Body of pancreas (tissue), 4 donors: ENCODE measurements around the gene FNIP1. TPM values are rescaled to one million over a fixed set of nuclear protein-coding genes. Genes with fewer than 3 reads are reported as not detected.

Experiments
- ATAC-seq: fragments of 150-250 bp; one replicate; pipeline ENCODE4 v1.9.1; 2016
- DNase-seq, 4 donors: peaks; one replicate each; pipeline ENCODE4 v3.0.0-alpha.2; 2019
- H3K27ac ChIP-seq, 4 donors: fragments of 200-600 bp; sonication (generic); 1 replicate in 3 of 4; 2 replicates in 1 of 4; pipeline versions ENCODE4 v1.5.1 to v1.6.1; 2016 to 2019; ENCODE audit warnings: mild to moderate bottlenecking in 1 of 4, mixed read lengths in 1 of 4, moderate library complexity in 1 of 4
- H3K27me3 ChIP-seq, 2 donors: fragments of 200-600 bp; sonication (generic); one replicate each; pipeline ENCODE4 v1.6.0; 2016; ENCODE audit warnings: mild to moderate bottlenecking in 1 of 2
- H3K36me3 ChIP-seq, 2 donors: fragments of 200-600 bp; sonication (generic); replicated peaks in 1 of 2; 2 replicates each; pipeline ENCODE4 v1.5.1; 2016; ENCODE audit warnings: low read depth in 2 of 2; ENCODE audit not compliant: insufficient read depth in 1 of 2
- H3K4me1 ChIP-seq: fragments of 200-600 bp; sonication (generic); one replicate; pipeline ENCODE4 v1.6.0; 2016
- H3K4me3 ChIP-seq, 2 donors: fragments of 200-600 bp; sonication (generic); 1 replicate in 1 of 2; 2 replicates in 1 of 2; pipeline ENCODE4 v1.5.1; 2016 to 2019
- H3K9me3 ChIP-seq, 3 donors: fragments of 200-600 bp; sonication (generic); 1 replicate in 2 of 3; 2 replicates in 1 of 3; pipeline ENCODE4 v1.5.1; 2016
- CTCF ChIP-seq, 7 experiments: fragments of 450-650 bp in 4 of 7; fragments of 200-600 bp in 3 of 7; sonication (generic) in 3 of 7; IDR thresholded peaks; one replicate each; pipeline ENCODE4 v1.5.1; 2016 to 2019; ENCODE audit warnings: antibody characterized with exemption in 7 of 7
- POLR2A ChIP-seq, 3 donors: fragments of 450-650 bp; IDR thresholded peaks; one replicate each; pipeline ENCODE4 v1.6.1; 2016; ENCODE audit warnings: antibody characterized with exemption in 3 of 3, mild to moderate bottlenecking in 2 of 3
- WGBS, 2 donors: methylation state at CpG; one replicate each; pipeline ENCODE4 v1.1.5; 2017; 5-methylcytosine and 5-hydroxymethylcytosine counted together
- intact Hi-C: fragments of 100-400 bp; cut with DNase I; formaldehyde crosslinking; loops from one replicate; pipeline ENCODE4 v1.15.1; 2023
- total RNA-seq, 2 donors: library from RNA; depleted of rRNA; stranded (reverse); fragments of >200 nt; gene quantifications; one replicate each; pipeline ENCODE4 v1.1.0, GENCODE V29; 2016

FNIP1 gene
- total RNA-seq, 2 donors from 2014 or later: 20.5 to 35.9 TPM

GRCh38 chr5:131635684-131636572 is 160.9 kb downstream of the FNIP1 start:
- Histone ChIP-seq H3K9me3 (no peaks in the 10 kb centered on the region), H3K36me3 (no peaks in the 10 kb centered on the region), H3K27me3 (no peaks in the 10 kb centered on the region), H3K4me1 (peaks cover 36% of the 10 kb centered on the region), H3K27ac (peak overlapping the region; percentile 88 to 99 (median 92)), H3K4me3 (peak overlapping the region; percentile 9 to 19)
- ATAC-seq: peak; percentile 3
- DNase-seq: peak in 1 of 4 donors; percentile 12
- 1% methylated on average over 24 of the region's 24 CpGs for WGBS, 2 donors
- TF ChIP-seq POLR2A (IDR thresholded peaks at IDR 0.05) (peak in 2 of 3 donors; percentile 77 to 82), CTCF (IDR thresholded peaks at IDR 0.05) (no peak)
- intact Hi-C loops: no loop called here

GRCh38 chr5:131634996-131635683 is 161.7 kb downstream of the FNIP1 start, which contains the start of gene RAPGEF6:
Gene RAPGEF6 (minus strand): TSS chr5:131635229. CDS start chr5:131635030, 199 bp downstream.
- peaks cover 44% of the 10 kb centered on the region for H3K4me1 ChIP-seq
- peak within 1 kb of the TSS; percentile 88 to 99 (median 92) for H3K27ac ChIP-seq
- WGBS, 2 donors: 0 to 1% methylated on average over 38 to 55 of the region's 55 CpGs
- TF ChIP-seq POLR2A (IDR thresholded peaks at IDR 0.05): peak; percentile 83 to 96 (median 93)
- TF ChIP-seq CTCF (IDR thresholded peaks at IDR 0.05): peak in 3 of 7 experiments; percentile 3 to 13 (median 12)
- H3K9me3 ChIP-seq: no peaks in the 10 kb centered on the region
- peak within 1 kb of the TSS; percentile 36 to 78 for H3K4me3 ChIP-seq
- intact Hi-C loops: no loop called here
- no peaks in the 10 kb centered on the region for H3K36me3 ChIP-seq
- peak; percentile 96 for ATAC-seq
- DNase-seq: peak; percentile 98 to 100 (median 99)
- no peaks in the 10 kb centered on the region for H3K27me3 ChIP-seq

GRCh38 chr5:131634666-131634995 is 162.2 kb downstream of the FNIP1 start:
- peaks cover 44% of the 10 kb centered on the region for H3K4me1 ChIP-seq
- no peak for TF ChIP-seq POLR2A (IDR thresholded peaks at IDR 0.05)
- peak in 4 of 7 experiments; percentile 8 to 38 (median 22) for TF ChIP-seq CTCF (IDR thresholded peaks at IDR 0.05)
- DNase-seq (peak; percentile 58 to 66 (median 62)), ATAC-seq (peak; percentile 28)
- H3K36me3 ChIP-seq: no peaks in the 10 kb centered on the region
- H3K9me3 ChIP-seq: no peaks in the 10 kb centered on the region
- peak overlapping the region; percentile 36 to 78 for H3K4me3 ChIP-seq
- H3K27ac ChIP-seq: peak overlapping the region; percentile 88 to 99 (median 92)
- no peaks in the 10 kb centered on the region for H3K27me3 ChIP-seq
- WGBS, 2 donors: 0% methylated on average over 19 to 21 of the region's 21 CpGs
- intact Hi-C loops: no loop called here

GRCh38 chr5:131634238-131634637 is 162.6 kb downstream of the FNIP1 start:
- Histone ChIP-seq H3K27ac (peak overlapping the region; percentile 88 to 99 (median 92)), H3K36me3 (no peaks in the 10 kb centered on the region), H3K4me1 (peaks cover 44% of the 10 kb centered on the region), H3K27me3 (no peaks in the 10 kb centered on the region), H3K9me3 (no peaks in the 10 kb centered on the region), H3K4me3 (peak overlapping the region; percentile 36 to 78)
- TF ChIP-seq POLR2A (IDR thresholded peaks at IDR 0.05) (no peak), CTCF (IDR thresholded peaks at IDR 0.05) (no peak)
- WGBS, 2 donors: 1 to 2% methylated on average over 4 of the region's 4 CpGs
- intact Hi-C loops: no loop called here
- ATAC-seq (no peak), DNase-seq (no peak)
